Measurements from ENCODE around the gene MRPS6. TPM values are rescaled to one million over a fixed set of nuclear protein-coding genes. Genes with fewer than 3 reads are reported as not detected.

MRPS6 gene
- total and polyA plus RNA-seq, 2 of the 4 experiments (the other 2 are of a cell fraction) = 7.5 to 35.1 TPM

- Histone ChIP-seq H2BK20ac (ENCODE audit: low read depth, low read length) (no peak overlapping the region), H3K36me3 (ENCODE audit: control insufficient read depth, insufficient read depth, low read length) (no peaks in the 10 kb centered on the region; the same call in 1 of the 2 replicates), H2BK15ac (ENCODE audit: low read depth, low read length) (no peak overlapping the region), H3K79me1 (ENCODE audit: low read depth in 1 of 2, low read length in 2 of 2) (peaks cover 17 to 47% of the 10 kb centered on the region in 2 experiments), H2BK120ac (ENCODE audit: low read depth, low read length) (no peak overlapping the region), H3K14ac (replicated peaks; ENCODE audit: low read depth, low read length) (no peak overlapping the region), H3K18ac (ENCODE audit: low read depth, low read length) (no peak overlapping the region), H4K91ac (ENCODE audit: insufficient read depth, low read depth, low read length) (no peak overlapping the region), H3K27me3 (ENCODE audit: control insufficient read depth, insufficient read depth, low read length) (no peaks in the 10 kb centered on the region), H4K8ac (ENCODE audit: low read depth in 2 of 2, low read length in 2 of 2) (no peak overlapping the region), H3K4me1 (ENCODE audit: control insufficient read depth, insufficient read depth, low read length) (no peaks in the 10 kb centered on the region), H3K9me3 (ENCODE audit: control insufficient read depth, insufficient read depth, low read length) (no peaks in the 10 kb centered on the region), H2AK5ac (ENCODE audit: low read depth, low read length) (no peak overlapping the region), H3K27ac (ENCODE audit: insufficient read depth, low read length) (no peak overlapping the region), H4K20me1 (ENCODE audit: insufficient read depth, low read length) (peaks cover 6% of the 10 kb centered on the region; the same call in 1 of the 2 replicates), H2BK5ac (ENCODE audit: low read depth, low read length, poor library complexity, severe bottlenecking) (no peak overlapping the region), H3K4ac (ENCODE audit: low read depth, low read length) (no peak overlapping the region), H3K23ac (ENCODE audit: low read depth, low read length) (no peak overlapping the region), H3K4me2 (ENCODE audit: low read depth, low read length) (no peak overlapping the region), H3K56ac (ENCODE audit: extremely low read depth, insufficient read depth, low read length) (no peak overlapping the region), H2AK9ac (replicated peaks; ENCODE audit: low read depth, low read length, poor library complexity) (no peak overlapping the region), H3K9me1 (ENCODE audit: insufficient read depth, low read length) (no peaks in the 10 kb centered on the region), H4K5ac (ENCODE audit: low read depth, low read length) (no peak overlapping the region), H2AFZ (replicated peaks; ENCODE audit: low read length, poor library complexity) (no peak overlapping the region), H3K9ac (ENCODE audit: low read depth, low read length) (no peak overlapping the region), H3K4me3 (ENCODE audit: insufficient read depth, low read depth, low read length) (no peak overlapping the region)
- dilution Hi-C loops (cut with HindIII; ENCODE audit: low sequenced_read_pairs, unreplicated experiment) = no loop called here
- ChIA-PET CTCF (no interaction called here), POLR2A (ENCODE audit: unreplicated experiment) (no interaction called here)
- in situ Hi-C loops (cut with MboI; ENCODE audit: low sequenced_read_pairs) = no loop called here
- WGBS, 2 experiments (ENCODE audit: extremely low coverage in 2 of 2, insufficient read length in 1 of 2) = 92% methylated on average over 4 of the region's 7 CpGs; no CpG with 5 or more reads in 1 of the 2 experiments
- TF ChIP-seq CHD1 (IDR thresholded peaks at IDR 0.05; ENCODE audit: low read depth, low read length) = no peak
- TF ChIP-seq RFX5 (IDR thresholded peaks at IDR 0.05; ENCODE audit: low read depth, low read length) = no peak
- TF ChIP-seq, protein P1, sequence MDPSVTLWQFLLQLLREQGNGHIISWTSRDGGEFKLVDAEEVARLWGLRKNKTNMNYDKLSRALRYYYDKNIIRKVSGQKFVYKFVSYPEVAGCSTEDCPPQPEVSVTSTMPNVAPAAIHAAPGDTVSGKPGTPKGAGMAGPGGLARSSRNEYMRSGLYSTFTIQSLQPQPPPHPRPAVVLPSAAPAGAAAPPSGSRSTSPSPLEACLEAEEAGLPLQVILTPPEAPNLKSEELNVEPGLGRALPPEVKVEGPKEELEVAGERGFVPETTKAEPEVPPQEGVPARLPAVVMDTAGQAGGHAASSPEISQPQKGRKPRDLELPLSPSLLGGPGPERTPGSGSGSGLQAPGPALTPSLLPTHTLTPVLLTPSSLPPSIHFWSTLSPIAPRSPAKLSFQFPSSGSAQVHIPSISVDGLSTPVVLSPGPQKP (IDR thresholded peaks at IDR 0.05; ENCODE audit: borderline replicate concordance, low read depth, low read length) = no peak
- no peak for TF ChIP-seq USF2 (IDR thresholded peaks at IDR 0.05; ENCODE audit: low read depth, low read length)
- no peak for TF ChIP-seq FOS (IDR thresholded peaks at IDR 0.05; ENCODE audit: low read depth, low read length)
- TF ChIP-seq RCOR1 (IDR thresholded peaks at IDR 0.05; ENCODE audit: insufficient replicate concordance, low read length) = no peak
- TF ChIP-seq MAZ (IDR thresholded peaks at IDR 0.05; ENCODE audit: borderline replicate concordance, low read depth, low read length) = no peak
- TF ChIP-seq RAD21 (IDR thresholded peaks at IDR 0.05; ENCODE audit: low read length) = no peak
- TF ChIP-seq CEBPB (IDR thresholded peaks at IDR 0.05; ENCODE audit: low read depth, low read length) = no peak
- TF ChIP-seq, protein P2, sequence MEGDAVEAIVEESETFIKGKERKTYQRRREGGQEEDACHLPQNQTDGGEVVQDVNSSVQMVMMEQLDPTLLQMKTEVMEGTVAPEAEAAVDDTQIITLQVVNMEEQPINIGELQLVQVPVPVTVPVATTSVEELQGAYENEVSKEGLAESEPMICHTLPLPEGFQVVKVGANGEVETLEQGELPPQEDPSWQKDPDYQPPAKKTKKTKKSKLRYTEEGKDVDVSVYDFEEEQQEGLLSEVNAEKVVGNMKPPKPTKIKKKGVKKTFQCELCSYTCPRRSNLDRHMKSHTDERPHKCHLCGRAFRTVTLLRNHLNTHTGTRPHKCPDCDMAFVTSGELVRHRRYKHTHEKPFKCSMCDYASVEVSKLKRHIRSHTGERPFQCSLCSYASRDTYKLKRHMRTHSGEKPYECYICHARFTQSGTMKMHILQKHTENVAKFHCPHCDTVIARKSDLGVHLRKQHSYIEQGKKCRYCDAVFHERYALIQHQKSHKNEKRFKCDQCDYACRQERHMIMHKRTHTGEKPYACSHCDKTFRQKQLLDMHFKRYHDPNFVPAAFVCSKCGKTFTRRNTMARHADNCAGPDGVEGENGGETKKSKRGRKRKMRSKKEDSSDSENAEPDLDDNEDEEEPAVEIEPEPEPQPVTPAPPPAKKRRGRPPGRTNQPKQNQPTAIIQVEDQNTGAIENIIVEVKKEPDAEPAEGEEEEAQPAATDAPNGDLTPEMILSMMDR (conservative IDR thresholded peaks at IDR 0.05; ENCODE audit: low read depth, low read length) = no peak
- TF ChIP-seq NFE2L2 (IDR thresholded peaks at IDR 0.05; ENCODE audit: low read depth, low read length) = no peak
- no peak for TF ChIP-seq BHLHE40 (IDR thresholded peaks at IDR 0.05; ENCODE audit: low read depth, low read length)
- no peak for TF ChIP-seq SMC3 (IDR thresholded peaks at IDR 0.05; ENCODE audit: low read depth, low read length)
- no peak for TF ChIP-seq POLR2A (IDR thresholded peaks at IDR 0.05; ENCODE audit: low read depth, low read length)
- no peak for TF ChIP-seq MXI1 (IDR thresholded peaks at IDR 0.05; ENCODE audit: borderline replicate concordance, low read depth, low read length)
- TF ChIP-seq MAFK (IDR thresholded peaks at IDR 0.05; ENCODE audit: low read depth, low read length) = no peak
- no TSS peak for BruUV-seq (replicated peaks)
- DNase-seq = no peak
- ATAC-seq (ENCODE audit: low read depth) = no peak
- intact Hi-C loops (cut with micrococcal nuclease) = no loop called here
Measured at GRCh38 chr21:34109075-34109474, 35.7 kb downstream of the MRPS6 start.
